HG03558 (cell line): Measurements from ENCODE around the gene PPP2R1B.

Experiments
- ATAC-seq: cut with Tn5 transposase; IDR thresholded peaks from one replicate; pipeline ENCODE4 v1.9.1; 2021; ENCODE audit warnings: moderate number of reproducible peaks; ENCODE audit not compliant: unreplicated experiment; ENCODE audit errors: extremely low read depth

PPP2R1B gene

DNA sequence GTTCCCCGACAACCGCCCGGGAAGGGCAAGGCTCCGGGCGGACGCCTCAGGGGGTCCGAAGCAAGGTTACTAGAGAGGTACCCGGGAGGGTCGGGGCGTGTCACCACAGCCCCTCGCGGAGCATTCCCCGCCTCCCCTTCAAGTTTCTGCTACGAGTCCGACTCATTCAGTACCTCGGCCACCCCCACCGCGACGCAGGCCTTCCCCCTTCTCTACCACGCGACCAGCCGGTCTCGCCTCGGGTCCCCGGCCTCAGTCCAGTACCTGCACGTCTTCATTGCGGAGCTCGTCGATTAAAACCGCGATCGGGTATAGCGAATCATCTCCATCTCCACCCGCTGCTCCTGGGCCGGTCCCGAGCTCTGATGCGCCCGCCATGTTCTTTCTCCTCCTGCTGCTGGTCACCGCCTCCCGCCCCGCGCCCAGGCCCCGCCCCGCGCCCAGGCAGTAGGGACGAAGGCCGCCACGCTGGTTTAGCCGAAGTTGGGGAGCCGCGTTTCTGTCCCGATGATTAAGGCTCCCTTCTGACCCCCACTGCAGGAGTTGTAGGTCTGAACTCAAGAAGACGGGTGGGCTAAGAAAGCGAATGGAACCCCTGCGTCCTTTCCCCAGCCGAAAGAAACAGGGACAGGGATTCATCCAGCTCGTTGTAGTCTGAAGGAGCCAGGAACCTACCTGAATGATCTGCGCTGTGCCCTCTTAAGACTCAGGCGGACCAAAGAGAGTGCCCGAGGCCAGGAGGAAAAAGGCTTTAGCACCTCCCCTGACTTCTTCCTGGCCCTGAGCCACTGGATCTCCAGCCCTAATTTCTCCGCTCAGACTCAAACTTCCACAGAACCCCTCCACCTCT lies at the start of gene PPP2R1B:
Gene PPP2R1B, minus strand, starts transcription at position 406 of the 850 bp plus-strand sequence. Its CDS starts 28 bp downstream, at position 378.
- no peak for ATAC-seq

DNA sequence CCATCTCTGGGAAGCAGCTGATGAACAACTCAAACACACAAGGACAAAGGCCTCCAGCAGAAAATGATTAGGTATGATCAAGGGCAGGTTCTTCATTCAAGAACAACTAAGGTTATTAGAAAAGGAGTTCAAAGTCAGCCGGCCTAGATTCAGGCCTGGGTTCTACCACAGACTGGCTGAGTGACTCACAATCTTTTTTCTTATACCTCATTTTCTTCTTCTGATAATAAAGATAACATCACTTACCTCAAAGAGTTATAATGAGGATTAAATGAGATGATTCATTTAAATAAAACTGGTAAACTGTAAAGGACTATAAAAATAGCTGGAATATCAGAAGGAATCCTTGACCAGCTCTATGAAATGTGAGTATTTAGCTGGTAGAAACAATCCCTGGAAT lies 49.3 kb upstream of the PPP2R1B start:
- ATAC-seq: no peak

DNA sequence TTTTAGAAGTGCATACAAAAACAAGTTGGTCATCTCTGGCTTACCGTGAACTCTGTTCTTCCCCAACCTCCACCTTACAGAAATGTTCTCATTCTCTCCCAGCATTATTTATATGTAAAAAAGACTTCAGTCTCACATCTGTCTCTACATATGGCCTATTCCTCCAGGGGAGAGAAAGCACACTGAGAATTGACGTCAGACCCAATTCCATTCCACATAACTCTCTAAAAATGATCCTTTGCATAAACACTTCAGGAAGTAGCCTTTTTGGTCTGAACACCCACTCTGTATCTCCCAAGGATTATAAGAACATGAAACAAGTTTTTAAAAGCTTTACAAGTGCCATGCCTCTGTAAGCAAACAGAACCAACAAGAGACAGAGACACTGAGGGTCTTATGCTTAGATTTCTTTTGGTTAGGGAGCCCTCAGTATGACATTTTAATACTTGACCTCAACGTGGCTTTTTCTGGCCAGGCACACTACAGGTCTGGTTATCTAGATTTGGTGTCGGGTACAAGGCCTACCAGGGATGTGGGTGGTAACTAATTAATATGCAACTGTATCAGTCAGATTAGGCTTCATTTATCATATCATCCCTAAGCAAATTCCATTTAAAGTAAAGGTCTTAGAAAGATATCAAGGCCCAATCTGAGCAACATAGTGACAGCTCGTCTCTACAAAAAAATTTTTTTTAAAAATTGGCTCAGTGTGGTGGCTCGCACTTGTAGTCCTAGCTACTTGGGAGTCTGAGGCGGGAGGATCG lies 48.5 kb upstream of the PPP2R1B start:
- ATAC-seq: no peak

DNA sequence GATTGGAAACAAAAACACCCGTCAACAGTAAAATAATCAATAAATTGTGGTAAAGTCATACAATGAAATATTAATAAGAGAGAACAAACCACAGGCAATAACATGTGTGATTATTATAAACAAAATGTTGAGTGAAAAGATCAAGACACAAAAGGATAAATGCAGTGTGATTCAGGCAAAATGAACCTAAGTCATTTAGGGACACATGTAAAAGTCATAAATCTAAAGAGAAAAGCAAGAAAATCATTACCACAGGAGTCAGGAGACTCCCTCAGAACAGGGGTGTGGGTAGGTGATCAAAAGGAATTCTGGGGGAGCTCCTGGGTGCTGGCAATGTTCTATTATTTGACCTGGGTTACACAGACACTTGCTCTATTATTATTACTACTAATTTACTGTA lies 47.9 kb upstream of the PPP2R1B start:
- no peak for ATAC-seq

DNA sequence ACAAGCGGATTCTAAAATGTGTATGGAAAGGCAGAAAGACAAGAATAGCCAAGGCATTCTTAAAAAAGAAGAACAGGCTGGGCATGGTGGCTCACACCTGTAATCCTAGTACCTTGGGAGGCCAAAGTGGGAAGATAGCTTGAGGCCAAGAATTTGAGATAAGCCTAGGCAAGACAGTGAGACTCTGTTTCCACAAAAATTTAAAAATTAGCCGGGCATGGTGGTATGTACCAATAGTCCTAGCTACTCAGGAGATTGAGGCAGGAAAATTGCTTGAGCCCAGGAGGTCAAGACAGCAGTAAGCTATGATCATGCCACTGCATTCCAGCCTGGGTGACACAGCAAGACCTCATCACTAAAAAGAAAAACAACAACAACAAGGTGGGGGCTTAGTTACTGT lies 46.0 kb upstream of the PPP2R1B start:
- ATAC-seq: no peak

DNA sequence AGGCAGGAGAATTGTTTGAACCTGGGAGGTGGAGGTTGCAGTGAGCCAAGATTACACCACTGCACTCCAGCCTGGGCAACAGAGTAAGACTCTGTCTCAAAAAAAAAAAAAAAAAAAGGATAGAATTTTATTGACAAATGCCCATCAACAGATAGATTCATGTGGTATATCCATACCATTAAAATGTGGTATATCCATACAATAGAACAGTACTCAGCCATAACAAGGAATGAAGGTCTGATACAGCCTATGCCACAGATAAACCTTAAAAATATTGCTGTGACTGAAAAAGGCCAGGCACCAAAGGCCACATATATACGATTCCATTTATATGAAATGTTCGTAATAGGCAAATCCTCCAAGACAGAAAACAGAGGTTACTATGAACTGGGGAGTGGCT lies 45.3 kb upstream of the PPP2R1B start:
- no peak for ATAC-seq

DNA sequence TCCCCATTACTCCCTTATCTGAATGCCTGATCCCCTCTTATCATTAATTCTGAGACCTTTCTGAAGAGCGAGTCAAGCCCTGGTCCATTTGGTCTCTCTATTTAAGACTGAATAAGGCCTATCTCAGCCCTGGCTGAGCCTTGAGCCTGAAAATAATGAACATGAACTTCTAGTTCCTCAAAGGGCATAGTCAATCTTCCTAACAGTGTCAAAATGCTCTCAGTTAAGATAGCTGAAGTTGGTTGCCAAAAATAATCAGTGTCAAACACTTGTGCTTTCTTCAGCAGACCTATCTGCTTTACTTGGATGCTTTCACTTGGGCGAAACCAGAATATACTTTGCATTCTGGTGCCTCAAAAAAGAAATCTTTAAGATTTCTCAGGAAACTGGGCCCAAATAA lies 42.6 kb upstream of the PPP2R1B start:
- ATAC-seq: no peak

DNA sequence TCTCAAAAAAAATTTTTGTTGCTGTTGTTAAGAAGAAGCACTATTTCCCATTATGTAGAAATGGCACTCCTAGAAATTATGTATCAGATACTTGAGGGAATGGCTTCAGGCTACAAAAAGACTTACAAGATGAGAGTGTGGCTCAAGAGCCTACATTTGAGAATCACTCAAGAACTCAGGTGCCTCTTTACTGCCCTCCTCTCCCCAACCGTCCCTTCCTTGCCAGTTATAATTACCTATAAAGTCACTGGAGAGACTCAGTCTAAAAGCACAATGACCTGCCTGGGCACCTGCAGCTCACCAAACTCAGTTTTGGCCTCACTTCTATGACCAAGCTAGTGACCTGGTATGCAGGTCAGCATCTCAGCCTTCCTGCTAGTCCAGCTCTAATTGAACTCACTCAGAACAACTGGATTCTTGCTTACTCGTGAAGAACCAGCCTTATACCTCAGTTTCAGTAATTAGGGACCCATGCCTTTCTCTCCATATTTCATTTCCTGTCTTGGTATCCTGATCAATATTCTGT lies 41.9 kb upstream of the PPP2R1B start:
- no peak for ATAC-seq

DNA sequence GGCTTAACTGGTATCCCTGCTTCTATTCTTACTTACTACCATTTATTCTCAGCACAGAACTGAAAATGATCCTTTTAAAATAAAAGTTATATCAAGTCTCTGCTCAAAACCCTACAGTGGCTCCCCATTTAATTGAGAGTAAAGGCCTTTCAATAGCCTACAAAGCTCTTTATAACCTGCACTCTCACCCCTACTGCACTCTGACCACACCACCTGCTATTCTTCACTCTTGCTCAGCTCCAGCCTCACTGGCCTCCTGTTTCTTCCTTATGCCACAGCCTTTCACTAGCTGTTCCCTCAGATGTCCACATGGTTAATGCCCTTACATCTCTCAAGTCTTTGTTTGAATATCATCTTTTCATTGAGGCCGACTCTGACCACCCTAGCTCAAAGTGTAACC lies 40.9 kb upstream of the PPP2R1B start:
- no peak for ATAC-seq

DNA sequence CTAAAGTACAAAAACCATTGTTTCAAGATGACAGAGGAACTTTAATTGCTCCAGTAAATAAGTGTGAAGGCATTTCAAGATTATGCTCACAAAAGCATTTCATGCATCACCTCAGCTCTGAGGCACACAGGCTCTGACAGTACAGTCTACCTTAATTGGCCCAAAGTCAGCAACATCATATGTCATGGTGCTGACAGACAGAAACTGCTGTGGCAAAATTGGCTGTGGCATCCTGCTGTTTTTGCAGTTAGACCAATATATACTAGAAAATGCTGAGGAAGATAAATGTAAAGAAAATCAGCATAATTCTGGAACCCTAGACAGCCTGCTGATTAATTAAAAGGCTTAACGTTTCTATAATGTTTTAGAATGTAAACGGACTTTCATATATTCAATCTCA lies 34.9 kb upstream of the PPP2R1B start:
- no peak for ATAC-seq

DNA sequence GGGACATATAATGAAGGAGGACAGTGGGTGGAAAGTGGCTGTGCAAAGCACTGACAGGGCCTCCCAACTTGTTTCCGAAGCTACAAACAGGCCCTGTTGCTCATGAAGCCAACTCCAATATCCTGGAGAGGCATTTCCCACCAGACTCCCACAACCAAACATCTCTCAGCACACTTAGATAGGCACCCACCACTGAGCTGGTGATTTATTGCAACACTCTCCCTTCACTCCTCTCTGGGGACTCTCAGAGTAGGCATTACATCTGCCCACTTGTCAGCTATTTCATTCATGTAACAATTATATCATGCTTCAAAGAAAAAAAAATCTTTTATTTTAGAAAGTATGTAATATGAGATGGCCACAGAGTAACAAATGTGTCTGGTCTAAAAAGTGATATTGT lies 32.1 kb upstream of the PPP2R1B start:
- ATAC-seq: no peak

DNA sequence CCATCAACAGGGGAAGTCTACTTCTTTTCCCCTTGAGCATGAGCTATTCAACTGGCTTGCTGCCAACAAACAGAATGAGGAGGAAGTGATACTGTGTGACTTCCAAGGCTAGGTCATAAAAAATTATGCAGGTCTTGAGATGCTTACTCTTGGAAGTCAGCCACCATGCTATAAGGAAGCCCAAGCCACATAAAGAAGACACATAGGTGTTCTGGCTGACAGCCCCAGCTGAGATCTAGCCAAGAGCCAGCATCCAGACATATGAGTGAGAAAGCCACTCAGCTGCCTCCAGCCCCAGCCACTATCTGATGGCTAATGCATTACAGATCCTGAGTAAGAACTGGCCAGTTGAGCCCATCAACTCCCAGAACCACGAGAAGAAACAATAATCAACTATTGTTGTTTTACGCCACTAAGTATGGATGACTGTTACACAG lies 31.0 kb upstream of the PPP2R1B start:
- ATAC-seq: no peak

DNA sequence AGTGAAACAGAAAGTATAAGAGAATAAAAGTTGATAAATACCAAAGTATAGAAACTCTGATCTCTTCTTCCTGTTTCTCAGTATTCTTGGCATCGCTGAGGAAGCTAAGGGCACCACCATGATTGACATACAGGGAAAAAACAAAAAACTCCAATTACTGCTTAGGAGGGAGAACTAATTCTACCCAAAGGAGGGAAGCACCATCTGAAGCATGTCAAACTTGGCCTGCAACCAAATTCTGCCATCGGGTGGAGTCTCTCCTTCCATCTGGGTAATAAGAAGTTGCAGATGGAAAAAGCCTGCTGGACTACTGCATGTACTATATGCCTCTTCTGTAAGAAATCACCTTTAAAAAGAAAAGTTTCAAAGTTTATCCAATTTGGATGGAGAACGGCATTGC lies 30.5 kb upstream of the PPP2R1B start:
- ATAC-seq: no peak

DNA sequence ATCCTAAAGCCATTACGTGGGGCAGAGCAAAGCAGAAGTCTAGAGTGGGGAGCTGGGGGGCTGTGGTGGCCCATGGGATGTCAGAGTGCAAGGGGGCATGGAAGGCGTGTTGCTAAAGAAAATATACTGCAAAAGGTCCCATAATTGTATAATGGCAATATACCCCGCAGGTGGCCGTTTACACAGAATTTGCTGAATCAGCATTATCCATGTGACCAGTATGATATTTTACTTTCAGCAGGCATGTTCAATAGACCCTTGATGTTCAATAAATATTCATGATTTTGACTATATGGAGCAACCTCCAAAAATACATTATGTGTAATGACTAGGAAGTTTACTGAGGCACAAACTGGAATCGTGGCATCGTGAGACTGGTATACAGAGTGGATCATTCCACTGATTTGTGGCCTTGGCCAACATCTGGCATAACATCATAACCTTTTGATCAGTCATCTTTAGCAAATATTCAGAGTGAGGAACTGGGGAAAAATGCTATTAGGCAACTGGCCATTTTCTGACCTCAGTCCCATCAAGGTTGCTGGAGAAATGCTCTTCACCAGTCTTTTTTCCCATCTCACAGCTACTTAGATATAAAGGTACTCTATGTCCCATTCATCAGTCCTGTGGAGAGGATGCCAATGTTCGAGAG lies 29.3 kb upstream of the PPP2R1B start:
- ATAC-seq: no peak

DNA sequence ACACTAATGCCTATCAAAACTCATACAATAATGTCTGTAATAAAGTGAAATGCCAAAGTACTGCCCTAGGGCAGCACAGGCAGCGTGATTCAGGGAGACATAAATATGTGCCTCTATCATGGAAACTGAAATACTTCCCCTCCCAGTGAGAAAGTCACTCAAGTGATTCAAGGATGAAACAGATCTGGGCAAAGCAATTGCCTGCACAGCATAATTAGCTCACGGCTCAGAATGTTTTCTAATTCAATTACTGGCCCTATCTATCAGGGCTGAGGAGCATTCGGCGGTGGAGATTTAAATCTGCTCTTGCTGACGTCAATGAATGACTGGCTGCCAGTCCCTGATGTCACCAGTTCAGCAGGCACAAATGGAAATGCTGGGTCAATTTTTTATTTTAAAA lies 27.7 kb upstream of the PPP2R1B start:
- no peak for ATAC-seq

DNA sequence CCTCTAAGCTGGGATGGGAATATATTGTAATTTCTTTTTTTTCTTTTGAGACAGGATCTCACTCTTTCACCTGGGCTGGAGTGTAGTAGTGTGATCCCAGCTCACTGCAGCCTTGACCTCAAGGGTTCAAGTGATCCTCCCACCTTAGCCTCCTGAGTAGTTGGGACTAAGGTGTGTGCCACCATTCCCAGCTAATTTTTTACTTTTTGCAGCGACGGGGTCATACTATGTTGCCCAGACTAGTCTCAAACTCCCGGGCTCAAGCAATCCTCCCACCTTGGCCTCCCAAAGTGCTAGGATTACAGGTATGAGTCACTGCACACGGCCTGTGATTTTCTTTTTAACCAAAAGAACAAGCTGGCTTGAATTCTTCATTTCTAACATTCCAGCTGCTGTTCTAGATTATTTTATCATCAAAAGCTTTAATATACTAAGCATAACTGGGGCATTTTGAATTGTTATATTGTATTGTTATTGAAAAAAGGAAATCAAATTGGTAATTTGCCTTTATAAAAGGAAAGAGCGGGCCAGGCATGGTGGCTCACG lies 26.8 kb upstream of the PPP2R1B start:
- no peak for ATAC-seq

DNA sequence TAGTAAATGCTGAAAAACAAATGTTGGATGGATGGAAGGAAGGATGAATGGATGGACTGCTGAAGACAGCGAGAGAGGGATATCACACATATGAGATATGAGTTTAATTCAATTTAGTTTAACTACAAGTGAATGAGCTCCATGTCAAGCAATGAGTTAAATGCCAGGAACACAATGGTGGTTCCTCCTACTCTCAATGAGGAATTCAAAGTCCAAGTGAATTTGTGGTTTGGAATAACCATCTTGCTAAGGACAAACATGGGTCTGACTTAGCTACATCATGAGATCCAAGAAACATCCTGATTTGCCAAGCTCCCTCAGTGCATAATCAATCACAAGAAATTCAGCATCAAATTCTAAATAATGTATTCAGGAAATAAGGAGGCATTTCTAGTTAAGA lies 26.1 kb upstream of the PPP2R1B start:
- no peak for ATAC-seq

DNA sequence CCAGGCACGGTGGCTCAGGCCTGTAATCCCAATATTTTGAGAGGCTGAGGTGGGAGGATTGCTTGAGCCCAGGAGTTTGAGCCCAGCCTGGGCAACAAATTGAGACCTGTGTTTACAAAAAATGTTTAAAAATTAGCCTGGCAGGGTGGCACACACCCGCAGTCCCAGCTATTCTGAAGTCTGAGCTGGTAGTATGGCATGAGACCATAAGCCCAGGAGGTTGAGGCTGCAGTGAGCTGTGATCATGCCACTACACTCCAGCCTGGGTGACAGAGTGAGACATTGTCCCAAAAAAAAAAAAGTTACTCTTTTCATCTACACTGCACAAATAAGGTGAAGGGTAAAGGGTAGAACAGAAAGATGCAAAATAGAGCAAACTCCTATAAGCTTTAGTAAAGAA lies 22.3 kb upstream of the PPP2R1B start:
- ATAC-seq: no peak

DNA sequence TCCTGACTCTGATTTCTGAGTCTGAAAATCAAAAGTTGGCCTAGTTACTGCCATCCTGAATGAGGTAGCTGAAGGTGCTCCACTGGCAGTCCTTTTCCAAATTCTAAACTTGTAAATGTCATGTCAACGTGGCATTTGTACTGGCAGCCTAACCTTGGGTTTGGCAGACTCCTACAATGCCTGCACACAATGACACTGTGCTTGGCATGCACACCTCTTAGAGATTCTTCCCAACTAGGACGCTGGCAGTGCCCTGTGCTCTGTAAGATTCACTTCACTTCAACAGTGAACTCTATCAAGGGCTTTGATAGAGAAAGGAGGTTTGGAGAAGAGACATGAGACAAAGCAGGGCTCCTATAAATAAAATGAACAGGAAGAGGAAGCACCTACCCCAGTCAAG lies 21.9 kb upstream of the PPP2R1B start:
- no peak for ATAC-seq

DNA sequence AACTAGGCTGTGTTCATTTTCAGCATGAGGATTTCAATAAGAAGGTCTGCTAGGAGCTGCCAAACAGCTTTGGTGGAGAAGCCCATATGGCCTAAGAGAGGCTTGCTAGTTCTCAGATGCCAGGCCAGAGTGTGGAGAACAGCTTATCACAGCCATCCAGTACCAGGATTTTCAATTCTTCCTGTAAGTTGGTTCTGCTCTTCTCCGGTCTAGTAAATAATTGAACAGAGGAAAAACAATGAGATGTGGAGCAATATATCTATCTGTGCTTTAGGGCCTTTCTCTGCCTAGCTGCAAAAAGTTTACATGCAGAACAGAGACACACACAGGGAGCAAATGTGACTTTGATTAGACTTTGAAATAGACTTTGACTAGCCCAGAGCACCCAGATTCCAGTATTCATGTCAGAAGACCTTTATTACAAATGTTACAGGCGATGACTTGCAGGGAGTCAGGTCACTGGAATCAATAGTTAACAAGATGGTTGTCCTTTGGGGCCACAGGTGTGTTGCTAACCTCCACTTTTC lies 19.8 kb upstream of the PPP2R1B start:
- no peak for ATAC-seq
